Hepatocyte (in vitro differentiated cells): ENCODE measurements around the gene SYTL3.

ENCODE experiments used
- CTCF ChIP-seq: fragments of 200-600 bp; sonication (generic); IDR thresholded peaks from 2 replicates; pipeline ENCODE4 v1.5.1; 2016; ENCODE audit warnings: antibody characterized with exemption, mild to moderate bottlenecking; ENCODE audit not compliant: poor library complexity
- EZH2 ChIP-seq: fragments of 200-600 bp; sonication (generic); IDR thresholded peaks from 2 replicates; pipeline ENCODE4 v1.6.1; 2016; ENCODE audit warnings: antibody characterized with exemption, mild to moderate bottlenecking, borderline replicate concordance

- TF ChIP-seq EZH2 (no peak), CTCF (no peak)
Measured at GRCh38 chr6:158772851-158773371, 123.1 kb downstream of the SYTL3 start.
